GM12874 (cell line): ENCODE data around the gene ENPP3.

Experiments used
- TF ChIP-seq, protein P1 (sequence below): IDR thresholded peaks from 2 replicates; pipeline ENCODE4 v1.5.1; 2011; ENCODE audit warnings: low read depth, mild to moderate bottlenecking, control low read depth, low read length, moderate library complexity; ENCODE audit not compliant: insufficient read depth

Gene ENPP3

DNA sequence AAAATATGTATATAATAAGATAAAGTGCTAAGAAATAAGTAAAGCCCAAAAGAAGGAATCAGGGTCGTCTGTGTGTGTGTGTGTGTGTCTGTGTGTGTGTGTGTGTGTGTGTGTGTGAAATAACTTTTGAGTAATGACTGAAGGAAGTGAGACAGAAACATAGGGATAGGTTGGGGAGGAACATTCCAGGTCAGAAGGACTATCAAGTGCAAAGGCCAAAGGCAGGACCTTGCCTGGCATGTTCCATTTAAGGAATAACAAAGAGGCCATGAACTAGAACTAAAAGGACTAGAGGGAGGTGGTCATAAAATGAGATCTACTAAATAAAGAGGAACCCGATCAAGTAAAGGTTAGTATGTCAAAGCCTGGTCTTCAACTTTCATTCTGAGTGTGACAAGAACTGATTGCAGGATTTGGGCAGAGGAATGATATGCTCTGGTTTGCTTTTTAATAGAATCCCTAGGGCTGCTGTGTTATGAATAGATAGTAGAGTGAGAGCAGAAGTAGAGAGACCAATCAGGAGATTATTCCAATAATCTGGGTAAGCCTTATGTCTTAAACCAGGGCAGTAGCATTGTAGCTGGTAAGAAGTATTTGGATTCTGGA lies 6.9 kb downstream of the ENPP3 start:
- TF ChIP-seq, protein P1, sequence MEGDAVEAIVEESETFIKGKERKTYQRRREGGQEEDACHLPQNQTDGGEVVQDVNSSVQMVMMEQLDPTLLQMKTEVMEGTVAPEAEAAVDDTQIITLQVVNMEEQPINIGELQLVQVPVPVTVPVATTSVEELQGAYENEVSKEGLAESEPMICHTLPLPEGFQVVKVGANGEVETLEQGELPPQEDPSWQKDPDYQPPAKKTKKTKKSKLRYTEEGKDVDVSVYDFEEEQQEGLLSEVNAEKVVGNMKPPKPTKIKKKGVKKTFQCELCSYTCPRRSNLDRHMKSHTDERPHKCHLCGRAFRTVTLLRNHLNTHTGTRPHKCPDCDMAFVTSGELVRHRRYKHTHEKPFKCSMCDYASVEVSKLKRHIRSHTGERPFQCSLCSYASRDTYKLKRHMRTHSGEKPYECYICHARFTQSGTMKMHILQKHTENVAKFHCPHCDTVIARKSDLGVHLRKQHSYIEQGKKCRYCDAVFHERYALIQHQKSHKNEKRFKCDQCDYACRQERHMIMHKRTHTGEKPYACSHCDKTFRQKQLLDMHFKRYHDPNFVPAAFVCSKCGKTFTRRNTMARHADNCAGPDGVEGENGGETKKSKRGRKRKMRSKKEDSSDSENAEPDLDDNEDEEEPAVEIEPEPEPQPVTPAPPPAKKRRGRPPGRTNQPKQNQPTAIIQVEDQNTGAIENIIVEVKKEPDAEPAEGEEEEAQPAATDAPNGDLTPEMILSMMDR: no peak

DNA sequence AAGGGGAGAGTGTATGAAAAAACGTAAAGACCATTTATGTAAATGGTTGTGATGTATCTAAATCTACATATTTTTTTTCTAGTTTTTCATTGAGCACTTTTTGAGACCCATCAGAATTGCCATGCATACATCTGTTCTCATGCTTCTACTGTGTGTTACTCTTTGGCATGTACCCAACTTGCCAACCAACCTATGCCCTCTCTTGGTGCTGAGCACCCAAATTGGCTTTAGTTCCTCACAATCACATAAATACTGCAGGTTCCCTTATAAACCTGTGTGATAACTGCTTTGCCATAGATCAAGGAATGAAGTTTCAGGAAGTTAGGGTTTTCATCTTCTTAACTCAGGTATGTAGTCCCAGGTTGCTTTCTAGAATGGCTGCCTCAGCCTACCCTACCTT lies 7.8 kb downstream of the ENPP3 start:
- TF ChIP-seq, protein P1: no peak

DNA sequence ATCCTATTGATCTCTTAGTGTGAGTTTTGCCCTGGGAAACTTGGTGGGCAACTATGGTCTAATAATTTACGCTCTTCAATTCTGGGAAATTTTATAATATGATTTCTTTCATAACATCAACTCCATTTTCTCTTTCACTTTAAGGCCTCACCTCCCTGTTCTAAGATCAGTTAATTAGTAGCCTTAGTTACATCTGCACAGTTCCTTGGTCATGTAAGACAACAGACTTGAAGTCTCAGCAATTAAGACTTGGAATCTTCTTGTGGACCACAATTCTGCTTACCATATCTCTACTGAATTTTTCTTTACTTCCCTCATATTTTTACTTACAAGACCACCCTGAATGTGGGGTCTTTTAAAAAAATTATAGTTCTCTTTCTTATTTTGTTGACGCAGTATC lies 8.7 kb downstream of the ENPP3 start:
- TF ChIP-seq, protein P1: no peak

DNA sequence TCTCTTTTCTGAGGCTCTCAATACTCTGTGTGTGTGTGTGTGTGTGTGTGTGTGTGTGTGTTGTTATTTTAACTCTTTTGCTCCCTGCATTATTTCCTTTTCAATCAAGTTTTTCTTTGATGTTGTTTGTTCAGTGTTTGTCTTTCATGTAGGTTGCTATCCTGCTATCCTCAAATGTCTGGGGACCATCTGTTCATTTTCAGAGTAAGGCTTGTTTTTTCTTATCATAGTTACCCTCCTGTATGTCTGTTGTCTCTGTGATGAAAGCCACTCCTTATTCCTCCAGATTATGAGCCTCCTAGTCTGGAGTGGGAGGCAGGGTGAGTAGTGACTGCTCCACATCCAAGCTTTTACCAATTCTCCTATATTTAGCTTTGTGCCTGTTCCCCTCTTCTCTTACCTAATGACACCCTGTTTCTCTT lies 9.2 kb downstream of the ENPP3 start:
- TF ChIP-seq, protein P1: no peak

DNA sequence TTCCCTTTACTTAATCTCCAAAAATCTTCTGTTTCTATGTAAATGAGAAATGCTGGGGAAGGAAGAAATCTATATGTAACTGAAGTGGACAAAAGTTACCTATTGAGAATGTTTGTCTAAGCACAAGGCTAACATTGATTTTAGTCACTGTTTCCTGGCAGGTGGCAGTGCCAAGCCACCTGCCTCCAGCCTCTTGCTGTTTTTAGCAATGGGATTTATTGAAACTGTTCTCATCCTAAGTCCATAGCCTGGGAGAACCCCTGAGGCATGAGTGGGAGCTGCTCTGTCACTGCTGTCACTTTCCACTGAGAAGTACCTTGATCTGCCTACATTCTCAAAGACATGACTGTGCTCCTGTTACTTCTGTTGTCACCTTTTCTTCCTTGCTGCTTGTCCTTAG lies 14.7 kb downstream of the ENPP3 start:
- TF ChIP-seq, protein P1: no peak

DNA sequence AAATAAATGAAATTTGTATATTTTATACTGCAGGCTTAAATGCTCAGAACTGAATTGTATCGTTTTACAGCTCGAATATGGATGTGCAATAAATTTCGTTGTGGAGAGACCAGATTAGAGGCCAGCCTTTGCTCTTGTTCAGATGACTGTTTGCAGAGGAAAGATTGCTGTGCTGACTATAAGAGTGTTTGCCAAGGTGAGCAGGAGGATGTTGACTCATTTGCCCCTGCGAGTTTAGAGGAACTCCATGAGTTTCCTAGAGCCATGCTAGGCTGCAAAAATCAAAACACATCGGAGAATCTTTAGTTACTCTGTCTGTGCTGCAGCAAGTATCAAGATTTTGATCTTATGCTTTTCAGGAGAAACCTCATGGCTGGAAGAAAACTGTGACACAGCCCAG lies 15.4 kb downstream of the ENPP3 start:
- TF ChIP-seq, protein P1: no peak

DNA sequence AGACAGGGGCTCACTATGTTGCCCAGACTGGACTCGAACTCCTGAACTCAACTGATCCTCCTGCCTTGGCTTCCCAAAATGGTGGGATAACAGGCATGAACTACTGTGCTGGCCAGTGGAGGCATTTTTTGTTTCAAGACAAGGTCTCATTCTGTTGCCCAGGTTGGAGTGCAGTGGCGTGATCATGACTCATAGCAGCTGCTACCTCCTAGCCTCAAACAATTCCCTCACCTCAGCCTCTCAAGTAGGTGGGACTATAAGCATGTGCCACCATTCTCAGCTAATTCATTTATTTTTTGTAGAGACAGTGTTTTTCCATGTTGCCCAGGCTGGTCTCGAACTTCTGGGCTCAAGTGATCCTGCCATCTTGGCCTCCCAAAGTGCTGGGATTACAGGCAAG lies 17.2 kb downstream of the ENPP3 start:
- TF ChIP-seq, protein P1: no peak
